ENCODE data around the gene SLC25A22. TPM values are rescaled to one million over a fixed set of nuclear protein-coding genes. Genes with fewer than 3 reads are reported as not detected.

The SLC25A22 gene
- total RNA-seq, 1 donor from 2014 or later: 84.9 TPM

GRCh38 chr11:830295-831117 lies 32.4 kb upstream of the SLC25A22 start:
- peaks cover 44% of the 10 kb centered on the region for H3K27me3 Mint-ChIP-seq
- H3K9me3 Mint-ChIP-seq: no peaks in the 10 kb centered on the region
- H3K36me3 Mint-ChIP-seq (ENCODE audit: low read depth): no peaks in the 10 kb centered on the region
- H3K4me3 Mint-ChIP-seq: peak overlapping the region; percentile 55
- peak; percentile 87 for DNase-seq
- H3K4me1 Mint-ChIP-seq: peaks cover 32% of the 10 kb centered on the region
- intact Hi-C loops (cut with micrococcal nuclease): no loop called here
- no peak overlapping the region for H3K27ac Mint-ChIP-seq

GRCh38 chr11:829847-830294 lies 31.8 kb upstream of the SLC25A22 start:
- Mint-ChIP-seq H3K27me3 (peaks cover 44% of the 10 kb centered on the region), H3K4me3 (peak overlapping the region; percentile 55), H3K36me3 (ENCODE audit: low read depth) (peaks cover 5% of the 10 kb centered on the region), H3K27ac (no peak overlapping the region), H3K9me3 (no peaks in the 10 kb centered on the region), H3K4me1 (peaks cover 32% of the 10 kb centered on the region)
- DNase-seq: peak; percentile 70
- intact Hi-C loops (cut with micrococcal nuclease): no loop called here

GRCh38 chr11:829176-829846 lies 31.2 kb upstream of the SLC25A22 start:
- Mint-ChIP-seq H3K27ac (no peak overlapping the region), H3K4me3 (peak overlapping the region; percentile 51)

GRCh38 chr11:828506-829175 lies 30.6 kb upstream of the SLC25A22 start:
- peaks cover 42% of the 10 kb centered on the region for H3K27me3 Mint-ChIP-seq
- H3K4me1 Mint-ChIP-seq: peaks cover 24% of the 10 kb centered on the region
- no peak overlapping the region for H3K27ac Mint-ChIP-seq
- peak overlapping the region; percentile 79 for H3K4me3 Mint-ChIP-seq
- H3K36me3 Mint-ChIP-seq (ENCODE audit: low read depth): peaks cover 9% of the 10 kb centered on the region
- H3K9me3 Mint-ChIP-seq: no peaks in the 10 kb centered on the region
- intact Hi-C loops (cut with micrococcal nuclease): no loop called here
- no peak for DNase-seq

More at GRCh38 chr11:829176-829846, 31.2 kb upstream of the SLC25A22 start:
- Mint-ChIP-seq H3K9me3 (no peaks in the 10 kb centered on the region), H3K36me3 (ENCODE audit: low read depth) (peaks cover 8% of the 10 kb centered on the region), H3K4me1 (peaks cover 31% of the 10 kb centered on the region), H3K27me3 (peaks cover 44% of the 10 kb centered on the region)
- DNase-seq: no peak
- intact Hi-C loops (cut with micrococcal nuclease): no loop called here

GRCh38 chr11:827897-828192 lies 29.8 kb upstream of the SLC25A22 start, which contains the start of gene CRACR2B:
TSS of gene CRACR2B (plus strand) at chr11:827919. CDS start at chr11:828608, 689 bp downstream.
- H3K4me1 Mint-ChIP-seq: peaks cover 24% of the 10 kb centered on the region
- no peaks in the 10 kb centered on the region for H3K9me3 Mint-ChIP-seq
- DNase-seq: no peak
- H3K27me3 Mint-ChIP-seq: peaks cover 42% of the 10 kb centered on the region
- H3K4me3 Mint-ChIP-seq: peak within 1 kb of the TSS; percentile 81
- H3K36me3 Mint-ChIP-seq (ENCODE audit: low read depth): peaks cover 9% of the 10 kb centered on the region
- intact Hi-C loops (cut with micrococcal nuclease): loop anchor here (2.0 kb wide), 1 partner anchor 17 kb away; no protein-coding TSS in a partner anchor
- H3K27ac Mint-ChIP-seq: peak within 1 kb of the TSS; percentile 56

- Mint-ChIP-seq H3K27me3 (peaks cover 42% of the 10 kb centered on the region), H3K4me1 (peaks cover 24% of the 10 kb centered on the region), H3K36me3 (ENCODE audit: low read depth) (peaks cover 11% of the 10 kb centered on the region), H3K27ac (peak overlapping the region; percentile 11), H3K4me3 (peak overlapping the region; percentile 81), H3K9me3 (no peaks in the 10 kb centered on the region)
- DNase-seq: peak; percentile 84
- intact Hi-C loops (cut with micrococcal nuclease): loop anchor here (2.0 kb wide), 1 partner anchor 17 kb away; no protein-coding TSS in a partner anchor
Observed at GRCh38 chr11:827146-827896, 29.2 kb upstream of the SLC25A22 start.

GRCh38 chr11:826836-827145 lies 28.7 kb upstream of the SLC25A22 start:
- peaks cover 12% of the 10 kb centered on the region for H3K36me3 Mint-ChIP-seq (ENCODE audit: low read depth)
- peak overlapping the region; percentile 81 for H3K4me3 Mint-ChIP-seq
- intact Hi-C loops (cut with micrococcal nuclease): loop anchor here (2.0 kb wide), 1 partner anchor 16 kb away; no protein-coding TSS in a partner anchor
- H3K9me3 Mint-ChIP-seq: no peaks in the 10 kb centered on the region
- H3K27me3 Mint-ChIP-seq: peaks cover 37% of the 10 kb centered on the region
- peak overlapping the region; percentile 56 for H3K27ac Mint-ChIP-seq
- no peak for DNase-seq
- peaks cover 20% of the 10 kb centered on the region for H3K4me1 Mint-ChIP-seq

GRCh38 chr11:826227-826621 lies 28.1 kb upstream of the SLC25A22 start:
- Mint-ChIP-seq H3K27me3 (peaks cover 32% of the 10 kb centered on the region), H3K4me3 (peak overlapping the region; percentile 81), H3K4me1 (peaks cover 18% of the 10 kb centered on the region), H3K9me3 (no peaks in the 10 kb centered on the region), H3K36me3 (ENCODE audit: low read depth) (peaks cover 12% of the 10 kb centered on the region), H3K27ac (peak overlapping the region; percentile 56)
- DNase-seq: no peak
- intact Hi-C loops (cut with micrococcal nuclease): loop anchor here (2.0 kb wide), 1 partner anchor 15 kb away; no protein-coding TSS in a partner anchor

GRCh38 chr11:825366-826226 lies 27.5 kb upstream of the SLC25A22 start:
- intact Hi-C loops (cut with micrococcal nuclease): loop anchor here (2.0 kb wide), 1 partner anchor 15 kb away; no protein-coding TSS in a partner anchor
- H3K4me1 Mint-ChIP-seq: peaks cover 22% of the 10 kb centered on the region
- peaks cover 29% of the 10 kb centered on the region for H3K27me3 Mint-ChIP-seq
- no peaks in the 10 kb centered on the region for H3K9me3 Mint-ChIP-seq
- H3K27ac Mint-ChIP-seq: no peak overlapping the region
- H3K4me3 Mint-ChIP-seq: no peak overlapping the region
- H3K36me3 Mint-ChIP-seq (ENCODE audit: low read depth): peaks cover 12% of the 10 kb centered on the region
- DNase-seq: no peak

GRCh38 chr11:824942-825341 lies 26.9 kb upstream of the SLC25A22 start:
- Mint-ChIP-seq H3K36me3 (ENCODE audit: low read depth) (peaks cover 12% of the 10 kb centered on the region), H3K9me3 (no peaks in the 10 kb centered on the region), H3K4me3 (no peak overlapping the region), H3K4me1 (peaks cover 22% of the 10 kb centered on the region), H3K27ac (no peak overlapping the region), H3K27me3 (peaks cover 25% of the 10 kb centered on the region)
- intact Hi-C loops (cut with micrococcal nuclease): no loop called here
- DNase-seq: no peak

GRCh38 chr11:824292-824880 lies 26.3 kb upstream of the SLC25A22 start:
- H3K4me3 Mint-ChIP-seq: no peak overlapping the region

More at GRCh38 chr11:824292-824880, 26.3 kb upstream of the SLC25A22 start:
- H3K36me3 Mint-ChIP-seq (ENCODE audit: low read depth): peaks cover 12% of the 10 kb centered on the region
- intact Hi-C loops (cut with micrococcal nuclease): no loop called here
- H3K27ac Mint-ChIP-seq: no peak overlapping the region
- peaks cover 20% of the 10 kb centered on the region for H3K4me1 Mint-ChIP-seq
- H3K9me3 Mint-ChIP-seq: no peaks in the 10 kb centered on the region
- peaks cover 20% of the 10 kb centered on the region for H3K27me3 Mint-ChIP-seq
- no peak for DNase-seq

Data from activated CD4-positive, alpha-beta T cell treated with anti-CD3 and anti-CD28 coated beads, Interleukin-2, amount 10 ng/mL, durations not matched to agents 24 days and 14 days (primary cell).